Stimulated activated CD8-positive, alpha-beta memory T cell treated with anti-CD3 and anti-CD28 coated beads, Interleukin-7, amount 100 ng/mL, for 24 hours (primary cell): Measurements from ENCODE around the gene TM4SF20.
"Not testable (repeated sequence)": the region's sequence is repeated elsewhere in the genome, so short reads cannot be mapped to it uniquely, and the experiment has no call there.

Source experiments
- DNase-seq: peaks from one replicate; pipeline ENCODE4 v3.0.0-alpha.2; 2020; ENCODE audit warnings: low read depth

Gene TM4SF20

DNA sequence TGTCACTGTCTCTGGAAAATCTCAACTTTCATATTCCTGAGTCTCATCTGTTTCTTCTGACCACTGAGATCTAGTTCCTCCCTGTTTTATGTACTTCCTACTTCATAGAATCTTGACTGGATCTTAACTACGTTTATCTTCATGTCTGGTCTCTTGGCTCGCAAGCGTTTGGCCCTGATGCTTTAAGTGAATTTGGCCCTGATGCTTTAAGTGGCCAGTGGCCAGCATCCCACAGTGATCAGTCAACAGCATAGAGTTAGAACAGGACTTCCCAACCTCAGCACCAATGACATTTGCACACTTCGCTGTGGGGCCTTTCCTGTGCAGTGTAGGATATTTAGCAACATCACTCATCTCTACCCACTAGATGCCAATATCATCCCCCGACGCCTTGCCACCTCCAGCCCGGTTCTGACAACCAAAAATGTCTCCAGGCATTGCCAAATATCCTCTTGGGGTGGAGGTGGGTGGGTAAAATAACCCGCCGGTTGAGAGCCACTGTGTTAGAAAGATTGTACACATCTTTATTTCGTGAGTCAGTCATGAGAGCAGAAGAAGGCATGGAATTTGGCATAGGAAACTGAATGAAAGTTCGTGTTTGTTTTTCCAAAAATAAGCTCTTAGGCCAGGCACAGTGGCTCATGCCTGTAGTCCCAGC is 12.2 kb downstream of the TM4SF20 start:
- no peak for DNase-seq

DNA sequence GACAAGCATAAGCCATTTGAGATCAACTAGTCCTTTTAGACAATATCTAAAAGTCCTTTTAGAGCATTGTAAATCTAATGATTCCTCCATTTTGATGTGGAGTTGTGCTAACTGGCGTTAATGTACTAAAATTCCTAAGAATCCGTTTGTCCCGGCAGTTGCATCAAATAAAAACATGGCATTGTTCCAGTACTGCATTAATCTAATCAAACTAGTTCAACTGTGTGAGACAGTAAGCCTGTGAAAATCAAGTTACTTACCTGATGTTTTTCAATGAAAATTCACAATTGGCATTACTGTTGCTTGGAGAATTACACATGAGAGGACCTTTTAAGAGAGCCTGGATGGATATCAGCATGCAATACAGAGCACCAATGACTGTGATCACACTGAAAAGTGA is 13.3 kb downstream of the TM4SF20 start:
- DNase-seq: no peak

DNA sequence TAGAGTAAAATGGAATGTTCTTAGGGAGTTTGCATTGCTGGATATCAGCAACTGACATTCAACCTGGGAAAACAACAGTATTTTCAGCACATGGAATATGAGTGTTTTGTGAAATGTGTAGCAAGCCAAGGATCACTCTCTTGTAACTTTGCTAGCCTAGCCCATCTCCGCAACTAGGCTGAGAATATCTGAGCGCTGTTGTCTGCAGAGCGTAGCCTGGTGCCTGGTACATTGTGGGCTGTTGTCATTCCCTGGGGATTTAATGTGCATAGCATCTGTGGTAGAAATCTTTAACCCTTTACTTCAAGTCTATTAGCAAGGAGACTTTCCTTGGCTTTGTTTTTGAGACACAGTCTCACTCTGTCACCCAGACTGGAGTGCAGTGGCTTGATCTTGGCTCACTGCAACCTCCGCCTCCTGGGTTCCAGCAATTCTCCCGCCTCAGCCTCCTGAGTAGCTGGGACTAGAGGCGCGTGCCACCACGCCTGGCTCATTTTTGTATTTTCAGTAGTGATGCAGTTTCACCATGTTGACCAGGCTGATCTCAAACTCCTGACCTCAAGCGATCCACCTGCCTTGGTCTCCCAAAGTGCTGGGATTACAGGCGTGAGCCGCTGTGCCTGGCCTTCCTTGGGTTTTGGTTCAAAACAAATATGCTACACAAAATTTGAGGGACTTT is 14.4 kb downstream of the TM4SF20 start:
- DNase-seq: not testable (repeated sequence)

DNA sequence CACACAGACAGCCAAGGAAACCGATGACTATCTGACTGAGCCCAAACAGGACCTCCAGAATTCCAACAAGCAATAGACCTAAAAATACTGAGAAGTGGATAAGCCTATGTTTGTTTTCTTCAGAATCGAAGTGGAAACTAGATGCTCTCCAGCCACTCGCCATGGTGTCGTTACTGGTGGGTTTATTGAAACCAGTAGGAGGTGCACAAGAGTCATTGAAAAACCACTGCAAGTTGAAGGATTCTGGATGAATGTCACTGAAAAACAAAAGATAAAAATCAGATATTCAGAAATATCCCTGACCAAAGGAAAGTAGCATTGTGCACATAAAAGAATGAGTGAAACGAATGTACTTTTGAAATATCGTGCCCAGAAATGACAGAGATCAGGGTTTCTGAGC is 15.3 kb downstream of the TM4SF20 start:
- no peak for DNase-seq

DNA sequence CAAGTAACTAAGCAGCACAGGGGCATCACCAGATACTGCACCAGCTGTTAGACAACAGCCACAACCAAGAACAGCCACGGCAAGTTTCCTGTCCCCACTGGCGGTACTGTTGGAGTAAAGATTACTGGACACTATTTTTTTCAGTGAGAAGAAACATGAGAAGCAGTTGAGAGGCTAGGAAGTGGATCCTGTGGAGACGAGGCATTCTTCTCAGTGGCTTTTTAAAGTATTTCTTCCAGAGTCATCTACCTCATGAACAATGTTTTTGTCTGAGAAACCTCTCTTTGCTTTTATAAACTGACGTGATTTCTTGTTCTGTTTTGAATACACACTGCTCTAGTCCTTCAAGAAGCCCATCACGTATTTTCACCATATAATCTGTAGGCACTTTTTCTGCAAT is 18.8 kb downstream of the TM4SF20 start:
- no peak for DNase-seq

DNA sequence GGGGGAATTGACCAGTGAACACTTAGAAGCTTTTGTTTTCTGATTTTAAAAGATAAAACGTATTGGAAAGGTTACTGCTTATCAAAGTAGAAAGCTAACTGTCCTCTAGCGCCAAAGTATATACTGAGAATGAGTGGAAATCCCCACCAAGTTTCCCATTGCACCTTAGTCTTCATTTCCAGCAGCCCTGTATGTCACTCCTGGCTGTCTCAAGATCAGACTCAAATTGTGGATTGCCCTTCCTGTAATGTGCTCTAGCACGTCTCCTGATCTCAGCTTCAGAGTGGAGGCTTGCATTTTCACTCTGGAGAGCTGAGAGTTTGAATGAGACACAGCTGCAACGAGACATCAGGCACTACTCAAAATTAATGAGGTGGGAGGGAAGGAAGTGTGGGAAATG is 27.5 kb downstream of the TM4SF20 start:
- no peak for DNase-seq

DNA sequence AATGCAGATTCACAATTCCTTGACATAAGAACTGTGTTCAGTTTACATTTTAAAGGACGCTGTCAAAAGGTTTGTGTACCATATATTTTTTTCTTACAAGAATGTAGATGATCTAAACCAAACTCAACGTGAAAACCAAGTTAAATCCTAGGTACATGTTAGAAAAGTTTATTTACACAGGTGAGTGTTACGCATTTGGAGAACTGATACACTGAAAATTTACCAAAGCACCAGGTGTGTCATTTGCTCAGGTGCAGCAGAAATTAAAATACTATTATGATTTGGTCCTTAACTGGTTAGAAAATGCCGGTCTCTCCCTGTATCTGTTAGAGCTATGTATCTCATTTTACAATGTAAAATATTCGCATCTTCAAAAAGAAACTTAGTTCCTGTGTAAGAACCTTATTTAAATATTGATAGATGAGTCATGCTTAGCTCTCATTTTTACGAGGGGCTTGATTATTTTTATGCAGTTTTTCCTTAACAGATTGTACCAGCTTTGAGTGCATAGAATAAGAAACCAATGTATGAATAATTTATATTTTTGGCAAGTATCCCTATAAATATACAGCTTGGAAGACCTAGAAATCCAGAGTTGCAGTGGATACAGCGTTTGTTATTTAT is 29.0 kb downstream of the TM4SF20 start:
- no peak for DNase-seq

DNA sequence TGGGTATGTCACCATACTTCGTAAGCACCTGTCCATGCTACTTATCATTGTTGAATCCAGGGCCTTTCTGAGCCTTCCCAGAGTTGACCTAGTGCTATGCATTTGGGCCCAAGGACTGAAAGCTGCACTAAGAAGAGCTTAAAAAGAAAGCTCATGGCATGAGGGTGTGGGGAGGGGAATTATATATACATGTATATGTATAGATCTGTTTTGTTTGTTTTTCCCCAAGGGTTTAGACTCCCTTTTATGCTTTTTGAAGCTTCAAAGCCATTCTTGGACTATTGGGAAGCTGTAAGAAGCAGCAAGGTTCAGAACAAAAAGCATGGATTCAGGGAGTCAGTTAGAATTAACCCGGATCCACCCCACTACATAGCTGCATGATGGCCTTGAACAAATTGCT is 30.8 kb downstream of the TM4SF20 start:
- no peak for DNase-seq

DNA sequence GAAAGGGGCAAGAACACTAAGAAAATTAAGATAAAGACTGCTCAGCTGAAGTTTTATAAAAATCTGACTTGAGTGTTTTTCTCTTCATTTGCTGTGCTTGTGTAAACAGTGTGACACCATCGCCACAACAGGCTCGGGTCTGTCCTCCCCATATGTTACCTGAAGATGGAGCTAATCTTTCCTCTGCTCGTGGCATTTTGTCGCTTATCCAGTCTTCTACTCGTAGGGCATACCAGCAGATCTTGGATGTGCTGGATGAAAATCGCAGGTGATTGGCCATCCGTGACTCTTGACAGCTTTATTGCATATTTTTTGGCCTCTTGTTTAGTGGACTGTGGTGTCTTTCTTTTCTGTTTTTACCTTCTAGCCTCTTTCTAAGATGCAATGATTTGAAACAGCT is 32.0 kb downstream of the TM4SF20 start:
- DNase-seq: no peak

DNA sequence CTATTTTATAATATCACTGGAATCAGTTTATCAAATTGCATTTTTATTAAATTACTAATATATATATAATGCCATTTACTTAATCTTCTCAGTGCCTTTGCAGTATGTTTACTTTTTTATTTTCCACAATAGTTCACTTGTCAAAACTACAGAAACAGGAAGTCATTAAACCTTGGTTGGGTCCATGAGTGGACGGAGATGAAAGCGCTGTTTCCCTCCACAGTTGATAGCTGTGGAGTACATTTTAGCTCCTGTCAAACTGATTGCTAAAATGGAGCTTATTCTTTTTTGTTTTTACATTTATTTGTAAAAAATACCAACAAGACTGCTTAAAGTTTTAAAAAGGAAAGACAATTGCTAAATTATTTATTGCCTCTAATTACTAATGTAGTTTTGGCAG is 34.9 kb downstream of the TM4SF20 start:
- DNase-seq: no peak

DNA sequence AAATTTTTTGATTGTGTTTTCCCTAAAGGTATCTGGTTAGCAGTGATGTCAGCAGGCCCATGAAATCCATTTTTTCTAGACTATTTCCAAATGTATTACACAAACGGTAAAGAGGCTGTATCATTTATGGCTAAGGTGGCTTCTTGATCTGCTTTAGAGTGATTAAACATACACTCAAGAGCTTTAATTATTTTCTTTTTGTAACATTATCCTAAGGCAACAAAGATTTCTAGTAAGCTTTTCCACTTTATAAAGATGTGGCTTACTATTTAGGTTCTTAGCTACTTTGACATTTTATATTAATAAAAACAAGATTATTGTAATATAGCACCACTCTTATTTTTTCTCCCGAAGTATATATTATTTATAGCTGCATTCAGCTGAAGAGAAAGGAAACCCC is 37.6 kb downstream of the TM4SF20 start:
- no peak for DNase-seq

DNA sequence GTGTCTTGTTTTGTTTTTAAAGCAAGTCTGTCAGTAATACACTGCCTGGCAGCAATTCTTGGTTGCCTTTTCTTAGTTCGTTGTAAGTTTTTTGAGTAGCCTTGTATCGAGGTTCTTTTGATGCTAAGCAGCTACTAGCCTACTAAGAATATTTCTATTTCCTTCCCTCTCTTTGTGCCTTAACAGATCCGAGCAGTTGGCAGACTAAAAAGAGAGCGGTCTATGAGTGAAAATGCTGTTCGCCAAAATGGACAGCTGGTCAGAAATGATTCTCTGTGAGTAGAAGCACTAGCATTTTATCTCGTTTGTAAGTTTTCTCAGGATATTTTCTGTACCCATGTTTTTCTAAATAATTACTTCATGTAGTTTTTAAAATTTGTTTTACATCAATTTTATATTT is 39.0 kb downstream of the TM4SF20 start:
- no peak for DNase-seq

DNA sequence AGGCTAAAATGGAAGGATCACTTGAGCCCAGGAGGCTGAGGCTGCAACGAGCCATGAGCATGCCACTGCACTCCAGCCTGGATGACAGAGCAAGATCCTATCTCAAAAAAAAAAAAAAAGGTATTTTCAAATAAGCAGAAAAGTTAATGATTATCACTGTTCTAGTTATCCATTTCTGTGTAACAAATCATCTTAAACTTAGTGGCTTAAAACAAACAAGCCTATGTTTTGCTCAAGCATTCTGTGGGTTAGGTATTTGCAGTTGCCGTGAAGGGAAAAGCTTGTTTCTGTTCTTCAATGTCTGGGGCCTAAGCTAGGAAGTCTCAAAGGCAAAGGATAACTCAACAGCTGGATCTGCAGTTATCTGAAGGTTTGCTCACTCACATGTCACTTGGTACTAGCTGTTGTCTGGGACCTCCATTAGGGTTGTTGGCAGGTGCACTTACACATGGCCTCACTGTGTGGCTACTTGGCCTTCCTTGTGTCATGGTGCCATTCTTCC is 40.0 kb downstream of the TM4SF20 start:
- DNase-seq: no peak

DNA sequence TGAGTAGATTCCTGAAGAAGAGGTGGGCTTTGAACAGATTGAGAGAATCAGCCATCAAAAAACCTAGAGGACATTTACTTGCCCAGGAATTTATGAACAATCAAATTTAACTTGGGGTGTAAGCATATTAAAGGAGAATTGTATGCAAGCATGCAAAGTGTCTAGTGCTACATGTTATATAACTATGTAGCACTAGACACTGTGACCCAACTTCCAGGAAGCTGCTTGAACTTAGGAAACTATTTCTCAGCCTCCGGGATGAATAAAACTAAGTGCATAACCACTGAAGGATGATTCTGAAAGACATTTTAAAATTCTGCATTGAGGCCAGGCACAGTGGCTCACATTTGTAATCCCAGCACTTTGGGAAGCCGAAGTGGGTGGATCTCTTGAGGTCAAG is 41.7 kb downstream of the TM4SF20 start:
- DNase-seq: no peak

DNA sequence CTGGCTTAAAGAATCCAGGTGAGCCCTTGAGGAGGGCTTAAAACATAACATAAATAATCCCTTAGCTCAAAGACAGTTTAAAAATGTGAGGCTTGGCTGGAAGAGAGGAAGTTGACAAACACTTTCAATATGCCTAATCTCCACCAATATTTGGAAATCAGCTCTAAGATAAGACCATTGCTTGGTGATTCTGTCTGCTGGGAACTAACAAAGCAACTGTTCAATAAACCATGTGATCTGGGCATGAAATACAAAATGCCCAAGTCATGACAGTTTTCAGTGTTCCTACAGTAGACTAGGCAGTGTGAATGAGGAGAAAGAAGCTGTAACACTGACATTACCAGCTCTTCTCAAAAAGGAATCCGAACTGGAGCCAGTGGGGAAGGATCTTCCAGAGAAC is 43.4 kb downstream of the TM4SF20 start:
- no peak for DNase-seq

DNA sequence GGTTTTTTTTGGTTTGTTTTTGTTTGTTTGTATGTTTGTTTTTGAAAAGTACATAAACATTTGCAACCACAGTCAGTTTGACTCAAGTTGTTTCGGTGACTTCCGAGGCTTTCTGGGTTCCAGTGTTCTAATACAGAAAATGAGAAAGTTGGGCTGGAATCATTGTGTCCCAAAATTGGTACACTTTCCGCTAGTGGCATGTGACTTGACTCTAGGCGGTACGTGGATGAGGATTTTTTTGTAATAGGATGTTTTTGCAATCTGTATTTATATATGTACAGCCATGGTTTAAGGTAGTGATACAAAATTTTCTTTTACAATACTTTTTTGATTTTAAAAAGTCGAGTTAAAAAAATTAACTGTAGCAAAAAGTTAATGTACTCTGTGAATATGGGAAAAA is 52.3 kb downstream of the TM4SF20 start:
- no peak for DNase-seq

DNA sequence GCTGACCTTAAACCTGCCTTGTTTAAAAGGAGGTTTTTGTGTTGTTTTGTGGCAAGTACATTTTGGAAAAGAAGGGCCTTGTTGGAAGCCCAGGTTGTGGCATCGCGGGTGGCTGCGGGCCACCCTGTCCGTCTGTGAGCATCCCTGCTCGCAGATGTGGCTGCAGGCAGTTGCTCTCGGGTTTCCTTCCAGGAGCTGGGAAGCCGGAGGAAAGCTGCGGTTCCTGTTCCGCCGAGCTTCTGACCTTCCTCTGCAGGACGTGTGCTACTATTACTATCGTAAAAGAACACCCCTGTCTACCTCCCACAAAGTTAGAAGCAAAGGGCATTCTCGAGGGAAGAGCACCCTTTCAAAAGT is 53.3 kb downstream of the TM4SF20 start:
- no peak for DNase-seq

DNA sequence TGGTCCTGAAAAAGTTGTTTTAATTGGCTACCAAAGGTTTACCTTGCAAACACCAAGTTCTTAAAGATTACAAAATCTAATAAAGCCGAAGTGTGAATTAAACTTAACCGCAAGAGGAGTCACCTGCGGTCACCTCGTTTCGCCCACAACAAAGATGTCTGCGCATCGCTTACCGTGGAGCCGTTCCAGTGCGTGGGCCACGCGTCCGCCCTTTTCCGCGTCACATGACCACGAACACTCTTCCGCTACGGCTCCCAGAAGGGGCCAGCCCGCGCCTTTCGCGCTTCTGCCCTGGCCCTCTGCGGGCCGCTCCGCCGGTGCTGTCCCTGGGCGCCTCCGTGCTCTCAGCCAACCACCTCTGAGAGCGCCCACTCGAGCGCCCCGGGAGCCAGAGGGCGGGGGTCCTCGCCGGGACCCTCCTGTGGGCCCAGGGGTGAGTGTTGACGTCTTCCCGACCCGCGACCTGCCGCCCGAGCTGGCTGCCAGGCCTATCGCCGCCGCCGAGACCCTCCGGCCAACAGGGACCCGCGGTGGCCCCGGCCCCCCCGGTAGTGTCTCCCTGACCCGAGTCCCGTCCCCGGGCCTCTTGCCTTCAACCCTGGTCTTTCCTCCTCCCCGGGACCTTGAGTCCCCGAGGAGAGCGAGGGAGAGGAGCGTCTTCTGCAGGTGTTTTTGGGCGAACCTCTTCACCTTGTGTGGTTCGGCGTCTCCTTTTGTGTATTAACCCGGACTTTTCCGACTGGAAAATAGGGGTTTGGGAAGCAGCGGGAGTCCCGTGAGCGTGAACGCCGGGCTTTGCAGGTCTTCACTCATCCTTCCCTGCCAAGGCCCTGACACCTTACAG is 53.9 kb downstream of the TM4SF20 start, which contains the start of gene MFF:
MFF (plus strand) TSS at position 257 of the 844 bp plus-strand sequence. CDS start 5,415 bp downstream, outside the sequence.
- peak; percentile 91 for DNase-seq

DNA sequence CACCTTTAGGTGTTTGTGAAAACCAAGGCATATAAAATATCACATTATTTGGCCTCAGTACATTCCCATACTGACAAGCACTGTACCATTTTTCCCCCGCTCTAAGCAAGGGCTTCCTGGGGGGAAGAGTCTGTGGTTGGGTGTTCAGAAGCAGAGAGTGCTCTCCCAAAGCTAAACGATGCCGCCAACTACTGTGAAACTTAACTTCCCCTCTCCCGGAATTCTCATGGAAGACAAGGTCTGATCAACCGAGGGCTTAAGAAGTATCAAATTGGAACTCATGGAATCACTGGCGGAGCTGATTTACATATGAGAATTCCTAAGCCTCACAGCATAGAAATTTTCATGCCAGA is 54.5 kb downstream of the TM4SF20 start:
- DNase-seq: no peak

DNA sequence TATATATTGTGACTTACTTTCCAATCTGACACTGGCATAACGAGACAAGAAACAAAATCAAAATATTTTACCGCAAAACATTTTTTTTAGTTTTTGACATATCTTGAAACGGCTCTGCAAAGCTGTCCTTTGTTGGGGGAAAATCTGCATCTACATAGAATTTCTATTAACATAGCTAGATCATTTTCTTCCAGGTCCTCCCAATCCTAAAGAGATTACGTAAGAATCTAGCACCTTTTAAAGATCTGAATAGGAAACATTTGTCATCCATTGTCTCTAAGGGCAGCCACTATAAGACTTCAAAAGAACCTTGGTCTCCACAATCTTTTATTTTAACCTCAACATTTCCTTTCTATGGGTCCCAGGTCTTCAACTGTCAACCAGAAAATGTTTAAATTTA is 55.3 kb downstream of the TM4SF20 start:
- DNase-seq: no peak

DNA sequence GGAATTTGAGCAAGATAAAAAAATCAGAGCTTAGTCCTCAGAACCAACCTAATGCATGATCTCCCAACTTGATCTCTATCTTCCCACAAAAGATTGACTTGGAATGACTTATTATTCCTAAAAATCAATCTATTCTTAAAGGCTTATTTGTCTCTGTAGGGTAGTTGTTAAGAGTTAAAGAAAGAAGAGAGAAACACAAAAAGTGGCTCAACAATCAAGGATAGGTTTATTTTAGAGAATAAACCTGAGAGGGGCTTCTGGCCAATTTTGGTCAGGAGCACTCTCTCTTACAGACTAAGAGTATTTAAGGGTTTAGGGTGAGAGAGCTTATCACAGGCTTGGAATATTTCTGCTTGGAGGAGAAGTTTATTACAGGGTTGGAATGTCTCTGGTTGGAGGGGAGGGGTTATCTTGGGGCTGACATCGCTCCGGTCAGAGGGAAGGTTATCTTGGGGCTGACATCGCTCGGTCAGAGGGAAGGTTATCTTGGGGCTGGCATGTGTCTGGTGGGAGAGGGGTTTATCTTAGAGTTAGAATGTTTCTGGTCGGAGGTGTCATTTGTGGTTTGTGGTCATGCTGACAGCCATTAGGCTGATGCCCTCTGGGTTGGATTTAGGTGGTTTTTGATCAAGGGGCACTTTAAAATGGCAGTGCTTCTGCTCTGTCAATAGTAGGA is 56.4 kb downstream of the TM4SF20 start:
- DNase-seq: no peak
